ENCODE results near the gene MYBL2. TPM values are rescaled to one million over a fixed set of nuclear protein-coding genes. Genes with fewer than 3 reads are reported as not detected.
"Not testable (repeated sequence)": the region's sequence is repeated elsewhere in the genome, so short reads cannot be mapped to it uniquely, and the experiment has no call there.

Gene MYBL2
- total RNA-seq, 4 donors from 2014 or later: 1.5 to 27.2 (median 2.6) TPM

- H3K27ac ChIP-seq: no peak overlapping the region
- no peaks in the 10 kb centered on the region for H3K27me3 ChIP-seq
- DNase-seq: peak in 2 of 3 donors; percentile 72 to 79
- H3K4me1 ChIP-seq: peaks cover 0 to 7% (median 3%) of the 10 kb centered on the region in 4 donors
- TF ChIP-seq CTCF (IDR thresholded peaks at IDR 0.05) (no peak), POLR2A (IDR thresholded peaks at IDR 0.05) (no peak)
- no peaks in the 10 kb centered on the region for H3K9me3 ChIP-seq
- no peaks in the 10 kb centered on the region for H3K36me3 ChIP-seq
- no peak overlapping the region for H3K4me3 ChIP-seq
Observed at GRCh38 chr20:43752561-43753301, 85.8 kb downstream of the MYBL2 start.

- H3K36me3 ChIP-seq: no peaks in the 10 kb centered on the region
- no peaks in the 10 kb centered on the region for H3K9me3 ChIP-seq
- TF ChIP-seq CTCF (IDR thresholded peaks at IDR 0.05) (no peak), POLR2A (IDR thresholded peaks at IDR 0.05) (no peak)
- no peak overlapping the region for H3K27ac ChIP-seq
- peaks cover 0 to 7% (median 0%) of the 10 kb centered on the region in 4 donors for H3K4me1 ChIP-seq
- no peak for DNase-seq
- H3K4me3 ChIP-seq: no peak overlapping the region
- H3K27me3 ChIP-seq: no peaks in the 10 kb centered on the region
Observed at GRCh38 chr20:43755390-43755789, 88.5 kb downstream of the MYBL2 start.

- H3K36me3 ChIP-seq: no peaks in the 10 kb centered on the region
- H3K9me3 ChIP-seq: no peaks in the 10 kb centered on the region
- no peak for DNase-seq
- TF ChIP-seq CTCF (IDR thresholded peaks at IDR 0.05) (no peak), POLR2A (IDR thresholded peaks at IDR 0.05) (no peak)
- H3K27me3 ChIP-seq: no peaks in the 10 kb centered on the region
- no peak overlapping the region for H3K27ac ChIP-seq
- H3K4me1 ChIP-seq: peaks cover 0 to 7% (median 0%) of the 10 kb centered on the region in 4 donors
- H3K4me3 ChIP-seq: no peak overlapping the region
Observed at GRCh38 chr20:43755851-43756250, 88.9 kb downstream of the MYBL2 start.

- H3K27ac ChIP-seq, DNase-seq, H3K4me3 ChIP-seq, H3K4me1 ChIP-seq, H3K27me3 ChIP-seq, H3K9me3 ChIP-seq, H3K36me3 ChIP-seq: not testable (repeated sequence)
Observed at GRCh38 chr20:43757888-43758287, 91.0 kb downstream of the MYBL2 start.

- no peak overlapping the region for H3K4me3 ChIP-seq
- H3K27ac ChIP-seq: no peak overlapping the region
- DNase-seq: no peak
- H3K27me3 ChIP-seq: no peaks in the 10 kb centered on the region
- TF ChIP-seq POLR2A (IDR thresholded peaks at IDR 0.05) (no peak), CTCF (IDR thresholded peaks at IDR 0.05) (no peak)
- H3K9me3 ChIP-seq: no peaks in the 10 kb centered on the region
- no peaks in the 10 kb centered on the region for H3K4me1 ChIP-seq
- no peaks in the 10 kb centered on the region for H3K36me3 ChIP-seq
Observed at GRCh38 chr20:43761386-43762340, 94.7 kb downstream of the MYBL2 start.

GRCh38 chr20:43762911-43763310, 96.0 kb downstream of the MYBL2 start:
- Histone ChIP-seq H3K27ac (no peak overlapping the region), H3K27me3 (no peaks in the 10 kb centered on the region), H3K4me1 (no peaks in the 10 kb centered on the region), H3K36me3 (no peaks in the 10 kb centered on the region), H3K4me3 (no peak overlapping the region), H3K9me3 (no peaks in the 10 kb centered on the region)
- no peak for TF ChIP-seq CTCF (IDR thresholded peaks at IDR 0.05)
- no peak for TF ChIP-seq POLR2A (IDR thresholded peaks at IDR 0.05)
- DNase-seq: no peak

Data from Peyer's patch (tissue), 4 donors.